SH-SY5Y (cell line): ENCODE measurements around the gene ADGRL2.

Experiments
- GATA2 ChIP-seq: IDR thresholded peaks from 2 replicates; pipeline ENCODE4 v1.6.1; 2011; ENCODE audit warnings: mild to moderate bottlenecking, low read depth, low read length
- GATA3 ChIP-seq: IDR thresholded peaks from 2 replicates; pipeline ENCODE4 v1.6.1; 2011; ENCODE audit warnings: low read depth, mild to moderate bottlenecking, low read length, moderate library complexity

DNA sequence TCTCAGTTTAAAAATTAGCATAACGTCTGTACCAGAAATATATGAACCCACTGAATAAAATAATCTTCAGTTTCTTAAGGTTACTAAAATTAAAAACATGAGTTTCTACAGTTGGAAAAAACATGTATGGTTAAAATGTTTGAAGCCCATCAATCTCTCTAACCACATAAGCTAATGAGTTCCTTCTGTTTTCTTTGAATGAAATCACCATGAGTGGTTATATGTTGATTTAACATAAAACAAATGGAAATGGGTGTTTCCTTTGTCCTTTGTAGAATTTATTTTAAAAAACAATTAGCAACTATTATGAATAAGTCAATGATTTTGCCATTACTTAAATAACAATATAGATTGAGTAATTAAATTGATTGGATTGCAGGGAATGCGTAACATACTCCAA lies 3.0 kb upstream of the ADGRL2 start:
- no peak for TF ChIP-seq GATA2
- TF ChIP-seq GATA3, result no peak
